ENCODE results near the gene ADPRS. TPM values are rescaled to one million over a fixed set of nuclear protein-coding genes. Genes with fewer than 3 reads are reported as not detected.

The ADPRS gene
- total and polyA plus RNA-seq, 2 experiments from 2014 or later: 22.6 to 46.6 TPM

DNA sequence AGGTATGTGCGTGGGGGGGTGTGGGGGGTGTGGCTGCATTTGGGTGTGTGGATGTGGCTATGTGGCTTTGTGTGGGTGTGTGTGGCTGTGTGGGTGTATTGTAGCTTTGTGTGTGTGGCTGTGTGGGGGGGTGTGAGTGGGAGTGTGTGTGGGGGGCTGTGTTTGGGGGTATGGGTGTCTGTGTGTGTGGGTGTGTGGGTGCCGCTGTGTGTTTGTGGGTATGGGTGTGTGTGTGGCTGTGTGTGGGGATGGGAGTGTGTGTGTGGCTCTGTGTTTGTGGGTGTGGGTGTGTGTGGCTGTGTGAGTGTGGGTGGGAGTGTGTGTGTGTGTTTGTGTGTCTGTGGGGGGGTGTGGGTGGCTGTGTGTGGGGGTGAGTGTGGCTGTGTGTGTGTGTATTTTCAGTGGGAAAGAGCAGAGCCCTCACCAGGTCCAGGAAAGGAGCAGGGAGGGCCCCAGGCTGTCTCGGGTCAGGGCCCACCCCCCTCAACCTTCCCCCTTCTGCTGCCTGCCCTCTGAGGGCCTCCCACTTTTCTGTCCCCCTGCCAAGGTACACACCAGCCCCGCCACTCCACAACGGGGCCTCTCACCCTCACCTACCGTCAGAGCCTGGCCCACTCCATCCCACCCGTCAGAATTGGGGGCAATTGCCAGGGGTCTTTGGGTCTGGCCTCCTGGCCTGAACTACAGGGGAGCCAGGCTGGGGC, 38.3 kb downstream of the ADPRS start:
- Mint-ChIP-seq H3K4me1 (peaks cover 10% of the 10 kb centered on the region), H3K9me3 (no peaks in the 10 kb centered on the region), H3K36me3 (ENCODE audit: low read depth) (no peaks in the 10 kb centered on the region), H3K4me3 (no peak overlapping the region), H3K27me3 (ENCODE audit: insufficient read depth, low read depth, poor library complexity) (peaks cover 51% of the 10 kb centered on the region), H3K27ac (no peak overlapping the region)
- no peak overlapping the region for H3K4me2 ChIP-seq
- ATAC-seq (no peak), DNase-seq (ENCODE audit: low spot score) (no peak)
- no peaks in the 10 kb centered on the region for H3K9me2 ChIP-seq (ENCODE audit: insufficient read depth)
- peaks cover 6% of the 10 kb centered on the region; the same call in 1 of the 2 replicates for H3K4me1 ChIP-seq (ENCODE audit: insufficient read depth)
- H4K20me1 ChIP-seq (replicated peaks; ENCODE audit: insufficient read depth): no peaks in the 10 kb centered on the region
- peaks cover 41% of the 10 kb centered on the region for H3K27me3 ChIP-seq (ENCODE audit: insufficient read depth)
- no peak overlapping the region for H3K27ac ChIP-seq (ENCODE audit: low read depth)
- TF ChIP-seq POLR2AphosphoS5 (IDR thresholded peaks at IDR 0.05; ENCODE audit: low read depth) (no peak), CREB1 (CRISPR knock-in tag; IDR thresholded peaks at IDR 0.05; ENCODE audit: low read depth) (no peak), JUNB (IDR thresholded peaks at IDR 0.05; ENCODE audit: unreplicated experiment) (no peak)
- TF ChIP-seq, protein P1, sequence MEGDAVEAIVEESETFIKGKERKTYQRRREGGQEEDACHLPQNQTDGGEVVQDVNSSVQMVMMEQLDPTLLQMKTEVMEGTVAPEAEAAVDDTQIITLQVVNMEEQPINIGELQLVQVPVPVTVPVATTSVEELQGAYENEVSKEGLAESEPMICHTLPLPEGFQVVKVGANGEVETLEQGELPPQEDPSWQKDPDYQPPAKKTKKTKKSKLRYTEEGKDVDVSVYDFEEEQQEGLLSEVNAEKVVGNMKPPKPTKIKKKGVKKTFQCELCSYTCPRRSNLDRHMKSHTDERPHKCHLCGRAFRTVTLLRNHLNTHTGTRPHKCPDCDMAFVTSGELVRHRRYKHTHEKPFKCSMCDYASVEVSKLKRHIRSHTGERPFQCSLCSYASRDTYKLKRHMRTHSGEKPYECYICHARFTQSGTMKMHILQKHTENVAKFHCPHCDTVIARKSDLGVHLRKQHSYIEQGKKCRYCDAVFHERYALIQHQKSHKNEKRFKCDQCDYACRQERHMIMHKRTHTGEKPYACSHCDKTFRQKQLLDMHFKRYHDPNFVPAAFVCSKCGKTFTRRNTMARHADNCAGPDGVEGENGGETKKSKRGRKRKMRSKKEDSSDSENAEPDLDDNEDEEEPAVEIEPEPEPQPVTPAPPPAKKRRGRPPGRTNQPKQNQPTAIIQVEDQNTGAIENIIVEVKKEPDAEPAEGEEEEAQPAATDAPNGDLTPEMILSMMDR (conservative IDR thresholded peaks at IDR 0.05; ENCODE audit: low read depth in 2 of 2): no peak
- H3K4me3 ChIP-seq: no peak overlapping the region
- H3K79me2 ChIP-seq (replicated peaks; ENCODE audit: insufficient read depth): no peaks in the 10 kb centered on the region
- H2AFZ ChIP-seq: no peak overlapping the region
- no peaks in the 10 kb centered on the region for H3K36me3 ChIP-seq (ENCODE audit: insufficient read depth)
- H3F3A ChIP-seq (replicated peaks; ENCODE audit: low read depth): no peaks in the 10 kb centered on the region

DNA sequence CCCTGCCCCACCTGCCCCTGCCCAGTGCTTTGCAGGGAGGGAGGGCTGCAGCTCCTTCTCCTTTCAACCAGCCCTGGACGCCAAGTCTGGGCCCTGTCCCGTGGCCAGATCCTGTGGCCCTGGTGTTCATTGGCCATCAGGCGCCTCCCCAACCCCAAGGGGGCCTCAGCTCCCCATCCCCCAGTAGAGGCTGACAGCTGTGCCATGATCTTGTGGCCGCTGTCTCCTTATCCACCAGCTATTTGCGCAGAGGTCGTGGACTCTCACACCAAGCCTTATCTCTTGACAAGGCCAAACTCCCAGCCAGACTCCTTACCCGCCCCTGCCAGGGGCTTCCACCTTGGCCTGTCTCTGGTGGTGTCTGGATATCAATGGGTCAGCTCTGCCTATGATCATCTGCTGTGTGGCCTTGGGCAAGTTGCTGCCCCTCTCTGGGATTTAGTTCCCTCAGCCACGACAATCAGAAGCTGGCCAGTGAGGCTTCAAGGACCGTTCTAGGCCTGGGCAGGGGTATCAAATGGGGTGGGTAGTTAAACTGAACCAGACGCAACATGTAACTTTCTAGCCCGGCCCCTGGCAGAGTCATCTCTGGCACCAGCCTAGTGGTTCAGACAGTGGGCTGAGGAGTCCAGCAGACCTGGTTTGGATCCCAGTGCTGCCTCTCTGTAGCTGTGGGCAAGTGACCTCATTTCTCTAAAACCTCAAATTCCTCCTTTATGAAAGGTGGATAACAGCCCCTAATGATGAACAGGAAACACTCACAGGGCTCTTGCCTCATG, 39.6 kb downstream of the ADPRS start:
- Mint-ChIP-seq H3K4me1 (peaks cover 10% of the 10 kb centered on the region), H3K27ac (no peak overlapping the region), H3K36me3 (ENCODE audit: low read depth) (no peaks in the 10 kb centered on the region), H3K27me3 (ENCODE audit: insufficient read depth, low read depth, poor library complexity) (peaks cover 41% of the 10 kb centered on the region), H3K4me3 (no peak overlapping the region), H3K9me3 (no peaks in the 10 kb centered on the region)
- H3K4me1 ChIP-seq (ENCODE audit: insufficient read depth): peaks cover 6% of the 10 kb centered on the region; the same call in 1 of the 2 replicates
- no peak for ATAC-seq
- no peak for DNase-seq (ENCODE audit: low spot score)
- H3K4me3 ChIP-seq: no peak overlapping the region
- H3K36me3 ChIP-seq (ENCODE audit: insufficient read depth): no peaks in the 10 kb centered on the region
- H3K27me3 ChIP-seq (ENCODE audit: insufficient read depth): peaks cover 29% of the 10 kb centered on the region
- no peak overlapping the region for H3K27ac ChIP-seq (ENCODE audit: low read depth)
- no peak overlapping the region for H3K4me2 ChIP-seq
- no peaks in the 10 kb centered on the region for H4K20me1 ChIP-seq (replicated peaks; ENCODE audit: insufficient read depth)
- no peaks in the 10 kb centered on the region for H3K9me2 ChIP-seq (ENCODE audit: insufficient read depth)
- H3F3A ChIP-seq (replicated peaks; ENCODE audit: low read depth): no peaks in the 10 kb centered on the region
- no peaks in the 10 kb centered on the region for H3K79me2 ChIP-seq (replicated peaks; ENCODE audit: insufficient read depth)
- no peak overlapping the region for H2AFZ ChIP-seq
- TF ChIP-seq, protein P2, sequence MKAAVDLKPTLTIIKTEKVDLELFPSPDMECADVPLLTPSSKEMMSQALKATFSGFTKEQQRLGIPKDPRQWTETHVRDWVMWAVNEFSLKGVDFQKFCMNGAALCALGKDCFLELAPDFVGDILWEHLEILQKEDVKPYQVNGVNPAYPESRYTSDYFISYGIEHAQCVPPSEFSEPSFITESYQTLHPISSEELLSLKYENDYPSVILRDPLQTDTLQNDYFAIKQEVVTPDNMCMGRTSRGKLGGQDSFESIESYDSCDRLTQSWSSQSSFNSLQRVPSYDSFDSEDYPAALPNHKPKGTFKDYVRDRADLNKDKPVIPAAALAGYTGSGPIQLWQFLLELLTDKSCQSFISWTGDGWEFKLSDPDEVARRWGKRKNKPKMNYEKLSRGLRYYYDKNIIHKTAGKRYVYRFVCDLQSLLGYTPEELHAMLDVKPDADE (IDR thresholded peaks at IDR 0.05): no peak
- TF ChIP-seq EZH2 (IDR thresholded peaks at IDR 0.05; ENCODE audit: low read depth, unreplicated experiment): no peak
- TF ChIP-seq, protein P3, sequence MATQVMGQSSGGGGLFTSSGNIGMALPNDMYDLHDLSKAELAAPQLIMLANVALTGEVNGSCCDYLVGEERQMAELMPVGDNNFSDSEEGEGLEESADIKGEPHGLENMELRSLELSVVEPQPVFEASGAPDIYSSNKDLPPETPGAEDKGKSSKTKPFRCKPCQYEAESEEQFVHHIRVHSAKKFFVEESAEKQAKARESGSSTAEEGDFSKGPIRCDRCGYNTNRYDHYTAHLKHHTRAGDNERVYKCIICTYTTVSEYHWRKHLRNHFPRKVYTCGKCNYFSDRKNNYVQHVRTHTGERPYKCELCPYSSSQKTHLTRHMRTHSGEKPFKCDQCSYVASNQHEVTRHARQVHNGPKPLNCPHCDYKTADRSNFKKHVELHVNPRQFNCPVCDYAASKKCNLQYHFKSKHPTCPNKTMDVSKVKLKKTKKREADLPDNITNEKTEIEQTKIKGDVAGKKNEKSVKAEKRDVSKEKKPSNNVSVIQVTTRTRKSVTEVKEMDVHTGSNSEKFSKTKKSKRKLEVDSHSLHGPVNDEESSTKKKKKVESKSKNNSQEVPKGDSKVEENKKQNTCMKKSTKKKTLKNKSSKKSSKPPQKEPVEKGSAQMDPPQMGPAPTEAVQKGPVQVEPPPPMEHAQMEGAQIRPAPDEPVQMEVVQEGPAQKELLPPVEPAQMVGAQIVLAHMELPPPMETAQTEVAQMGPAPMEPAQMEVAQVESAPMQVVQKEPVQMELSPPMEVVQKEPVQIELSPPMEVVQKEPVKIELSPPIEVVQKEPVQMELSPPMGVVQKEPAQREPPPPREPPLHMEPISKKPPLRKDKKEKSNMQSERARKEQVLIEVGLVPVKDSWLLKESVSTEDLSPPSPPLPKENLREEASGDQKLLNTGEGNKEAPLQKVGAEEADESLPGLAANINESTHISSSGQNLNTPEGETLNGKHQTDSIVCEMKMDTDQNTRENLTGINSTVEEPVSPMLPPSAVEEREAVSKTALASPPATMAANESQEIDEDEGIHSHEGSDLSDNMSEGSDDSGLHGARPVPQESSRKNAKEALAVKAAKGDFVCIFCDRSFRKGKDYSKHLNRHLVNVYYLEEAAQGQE (IDR thresholded peaks at IDR 0.05; ENCODE audit: unreplicated experiment): no peak
- no peak for TF ChIP-seq STAT1 (IDR thresholded peaks at IDR 0.05; ENCODE audit: unreplicated experiment)
- TF ChIP-seq ZNF331 (CRISPR knock-in tag; IDR thresholded peaks at IDR 0.05; ENCODE audit: low read depth): no peak
- no peak for TF ChIP-seq NANOG (IDR thresholded peaks at IDR 0.05; ENCODE audit: borderline replicate concordance)
- TF ChIP-seq, protein P1 (conservative IDR thresholded peaks at IDR 0.05; ENCODE audit: low read depth in 2 of 2): no peak

Data from GM23338 (cell line).